HepG2 (cell line): ENCODE results near the gene ZC3H15. TPM values are rescaled to one million over a fixed set of nuclear protein-coding genes. Genes with fewer than 3 reads are reported as not detected.

Source experiments
- ATAC-seq: fragments of 200-7000 bp; cut with Tn5 transposase; 3 replicates; pipeline ENCODE4 v1.9.1; 2020; ENCODE audit warnings: mild to moderate bottlenecking, moderate library complexity
- BruUV-seq: library from RNA; stranded (reverse); fragments of 400-500 nt; replicated peaks from 2 replicates; lab custom pipeline; 2021; lab: Mats Ljungman, UMichigan
- CTCF ChIA-PET: fragments of 300-600 bp; formaldehyde crosslinking; extraction: SDS; loops from one replicate; lab custom pipeline; 2021; ENCODE audit warnings: low total read pairs, inconsistent platforms, low intra/inter-chr PET ratio; lab: Yijun Ruan, JAX
- POLR2A ChIA-PET: fragments of 350-600 bp; sonication (Branson Sonifier 250); formaldehyde crosslinking; loops from one replicate; lab custom pipeline; 2020; ENCODE audit warnings: antibody characterized with exemption, inconsistent platforms; lab: Yijun Ruan, JAX
- DNase-seq: peaks from one replicate; pipeline ENCODE4 v3.0.0-alpha.2; 2015; ENCODE audit warnings: low spot score
- FAIRE-seq: peaks from 3 replicates; lab custom pipeline; 2011; peaks lifted over from hg19 to GRCh38; lab: Jason Lieb, UNC
- H2AFZ ChIP-seq: one replicate; pipeline ENCODE4 v1.6.1; 2011; ENCODE audit warnings: low read length, inconsistent platforms
- H3K27ac ChIP-seq: fragments of 300-600 bp; 3 replicates; pipeline ENCODE4 v1.8.0; 2011; ENCODE audit warnings: mixed run types, mild to moderate bottlenecking, mixed read lengths, low read length, inconsistent platforms; ENCODE audit not compliant: insufficient read depth; ENCODE audit errors: extremely low read length
- H3K27me3 ChIP-seq, 2 experiments: fragments of 200-600 bp in 1 of 2; 2 replicates in 1 of 2; 3 replicates in 1 of 2; pipeline versions ENCODE4 v1.6.0 to v1.8.0; 2011; ENCODE audit warnings: low read length in 2 of 2, mild to moderate bottlenecking in 2 of 2, moderate library complexity in 2 of 2, inconsistent platforms in 1 of 2; ENCODE audit not compliant: insufficient read depth in 2 of 2, control insufficient read depth in 1 of 2
- H3K36me3 ChIP-seq, 2 experiments: fragments of 200-600 bp in 1 of 2; replicated peaks in 1 of 2; 2 replicates in 1 of 2; 3 replicates in 1 of 2; pipeline versions ENCODE4 v1.5.1 to v1.8.0; 2011; ENCODE audit warnings: low read length in 2 of 2, inconsistent platforms in 1 of 2; ENCODE audit not compliant: insufficient read depth in 2 of 2, control insufficient read depth in 1 of 2
- H3K4me1 ChIP-seq: 2 replicates; pipeline ENCODE4 v1.5.1; 2012; ENCODE audit warnings: low read length, inconsistent platforms; ENCODE audit not compliant: insufficient read depth
- H3K4me2 ChIP-seq: 2 replicates; pipeline ENCODE4 v1.6.0; 2011; ENCODE audit warnings: low read depth, low read length, inconsistent platforms
- H3K4me3 ChIP-seq, 3 experiments: fragments of 200-600 bp in 1 of 3; sonication (generic), shearing (Covaris generic) in 1 of 3; replicated peaks in 1 of 3; 2 replicates each; pipeline ENCODE4 v1.5.1; 2011 to 2016; ENCODE audit warnings: low read length in 3 of 3, inconsistent platforms in 2 of 3, low read depth in 2 of 3, mild to moderate bottlenecking in 2 of 3, control low read depth in 1 of 3, mixed read lengths in 1 of 3; ENCODE audit not compliant: insufficient read depth in 1 of 3
- H3K79me2 ChIP-seq: one replicate; pipeline ENCODE4 v1.6.1; 2011; ENCODE audit warnings: low read length, inconsistent platforms; ENCODE audit not compliant: insufficient read depth
- H3K9ac ChIP-seq: 2 replicates; pipeline ENCODE4 v1.6.0; 2011; ENCODE audit warnings: mild to moderate bottlenecking, low read depth, low read length, inconsistent platforms; ENCODE audit not compliant: insufficient read depth
- H3K9me3 ChIP-seq: 2 replicates; pipeline ENCODE4 v1.5.1; 2012; ENCODE audit warnings: mild to moderate bottlenecking, low read length
- H4K20me1 ChIP-seq: 2 replicates; pipeline ENCODE4 v1.6.0; 2011; ENCODE audit warnings: inconsistent platforms, mild to moderate bottlenecking, low read length, moderate library complexity; ENCODE audit not compliant: insufficient read depth
- ELF3 ChIP-seq: IDR thresholded peaks from 2 replicates; pipeline ENCODE4 v1.6.1; 2016; ENCODE audit warnings: missing genetic modification reagents, missing compliant biosample characterization
- ELF4 ChIP-seq: sonication (generic); formaldehyde crosslinking; IDR thresholded peaks from 2 replicates; pipeline ENCODE4 v1.5.0; 2020; ENCODE audit warnings: missing genetic modification reagents, mild to moderate bottlenecking, moderate library complexity, borderline replicate concordance
- EP300 ChIP-seq, 3 experiments: sonication (generic) in 1 of 3; formaldehyde crosslinking in 1 of 3; IDR thresholded peaks; 2 replicates each; pipeline versions ENCODE4 v1.5.1 to v1.6.1; 2011 to 2020; ENCODE audit warnings: low read depth in 2 of 3, low read length in 2 of 3, borderline replicate concordance in 1 of 3, improper control_type of control experiment in 1 of 3, mild to moderate bottlenecking in 1 of 3, missing genetic modification reagents in 1 of 3, moderate library complexity in 1 of 3
- ETV5 ChIP-seq: IDR thresholded peaks from 2 replicates; pipeline ENCODE4 v1.6.1; 2018; ENCODE audit warnings: missing biosample characterization, missing genetic modification reagents, inconsistent platforms, borderline replicate concordance
- FOXP4 ChIP-seq: sonication (generic); formaldehyde crosslinking; IDR thresholded peaks from 2 replicates; pipeline ENCODE4 v1.4.0; 2020; ENCODE audit warnings: missing genetic modification reagents
- IKZF5 ChIP-seq: IDR thresholded peaks from 2 replicates; pipeline ENCODE4 v1.6.1; 2018; ENCODE audit warnings: missing genetic modification reagents, mild to moderate bottlenecking, missing compliant biosample characterization
- PRDM10 ChIP-seq: sonication (generic); formaldehyde crosslinking; IDR thresholded peaks from 2 replicates; pipeline ENCODE4 v1.4.0; 2020; ENCODE audit warnings: low read depth, missing genetic modification reagents
- SIX1 ChIP-seq: sonication (generic); formaldehyde crosslinking; IDR thresholded peaks from 2 replicates; pipeline ENCODE4 v1.4.0; 2020; ENCODE audit warnings: missing genetic modification reagents, borderline replicate concordance
- TRAFD1 ChIP-seq: sonication (generic); formaldehyde crosslinking; IDR thresholded peaks from 2 replicates; pipeline ENCODE4 v1.5.1; 2020; ENCODE audit warnings: missing genetic modification reagents, mild to moderate bottlenecking, borderline replicate concordance
- ZMYM4 ChIP-seq: sonication (generic); formaldehyde crosslinking; IDR thresholded peaks from 2 replicates; pipeline ENCODE4 v1.8.1; 2023; ENCODE audit warnings: mild to moderate bottlenecking, missing genetic modification reagents
- ZNF512 ChIP-seq: sonication (generic); formaldehyde crosslinking; IDR thresholded peaks from 2 replicates; pipeline ENCODE4 v1.4.0; 2020; ENCODE audit warnings: mild to moderate bottlenecking, missing genetic modification reagents
- ZNF83 ChIP-seq: sonication (generic); formaldehyde crosslinking; IDR thresholded peaks from 2 replicates; pipeline ENCODE4 v1.4.0; 2020; ENCODE audit warnings: missing genetic modification reagents, mild to moderate bottlenecking, borderline replicate concordance
- WGBS: methylation state at CpG from one replicate; pipeline ENCODE4 v1.1.6; 2017; ENCODE audit warnings: low lambda C conversion rate; 5-methylcytosine and 5-hydroxymethylcytosine counted together
- in situ Hi-C: cut with HindIII; loops from 2 replicates; pipeline ENCODE4 v1.10.0; 2017; ENCODE audit warnings: low pct_unique_long_range_greater_than_20kb; ENCODE audit not compliant: extremely low pct_ligation_motif_present
- intact Hi-C: fragments of 100-400 bp; cut with micrococcal nuclease; formaldehyde crosslinking; loops from one replicate; pipeline ENCODE4 v1.10.0; 2022; ENCODE audit not compliant: unreplicated experiment
- polyA plus RNA-seq, 8 experiments: library from polyadenylated mRNA; depleted of rRNA in 3 of 8; stranded (reverse) in 7 of 8; unstranded in 1 of 8; fragments of >200 nt; fragmentation: Illumina TruSeq in 4 of 8; extraction: Trizol in 4 of 8; gene quantifications; 2 replicates each; pipeline versions ENCODE4 v1.2.1 to v1.2.3, GENCODE V29; 2011 to 2016; ENCODE audit warnings: low read depth in 4 of 8, missing spikeins in 1 of 8, mixed read lengths in 1 of 8; ENCODE audit not compliant: insufficient read depth in 1 of 8
- total RNA-seq, 5 experiments: library from RNA; depleted of rRNA; stranded (reverse); fragments of >200 nt; fragmentation: Illumina TruSeq; extraction: Trizol; gene quantifications; 2 replicates each; pipeline ENCODE4 v1.2.3, GENCODE V29; 2016; ENCODE audit warnings: low read depth in 1 of 5

ZC3H15 gene
- total and polyA plus RNA-seq, 2 of the 13 experiments (the other 11 are each of a cell fraction or from before 2014, with no cell fraction given) = 84.6 to 168 TPM

GRCh38 chr2:186544255-186544675 is 58.2 kb downstream of the ZC3H15 start:
- in situ Hi-C loops = no loop called here
- no peaks in the 10 kb centered on the region for H3K36me3 ChIP-seq
- ATAC-seq (peak; percentile 91), DNase-seq (peak; percentile 93), FAIRE-seq (peak; percentile 50)
- no peak overlapping the region; a peak in 1 of 6 replicates for H3K4me3 ChIP-seq
- no TSS peak for BruUV-seq
- ChIA-PET CTCF (no interaction called here), POLR2A (interaction anchor here (1.2 to 2.2 kb wide), 4 partner anchors 10 to 58 kb away, joined by 3 to 12 read pairs (median 4); partner anchors contain the start of genes ITGAV and ZC3H15)
- intact Hi-C loops = loop anchor here (1.0 kb wide), 1 partner anchor 17 kb away; no protein-coding TSS in a partner anchor
- H4K20me1 ChIP-seq = no peaks in the 10 kb centered on the region
- no peaks in the 10 kb centered on the region for H3K9me3 ChIP-seq
- peaks cover 54% of the 10 kb centered on the region for H3K4me1 ChIP-seq
- H2AFZ ChIP-seq = peak overlapping the region; percentile 9
- H3K9ac ChIP-seq = peak overlapping the region; percentile 38
- peak overlapping the region; percentile 49 for H3K4me2 ChIP-seq
- no peaks in the 10 kb centered on the region for H3K79me2 ChIP-seq
- peak overlapping the region; percentile 53 for H3K27ac ChIP-seq
- WGBS = 28% methylated on average over 1 of the region's 1 CpG
- no peaks in the 10 kb centered on the region for H3K27me3 ChIP-seq
- TF ChIP-seq EP300 (IDR thresholded peaks at IDR 0.05; ENCODE audit: low read depth in 2 of 2, low read length in 2 of 2) = peak in 1 of 2 experiments; percentile 83; a peak in 3 of 4 replicates
- peak; percentile 47; the same call in 1 of the 2 replicates for TF ChIP-seq EP300 (CRISPR knock-in tag; IDR thresholded peaks at IDR 0.05; ENCODE audit: borderline replicate concordance)
- TF ChIP-seq ZNF512 (CRISPR knock-in tag) = no peak
- TF ChIP-seq TRAFD1 (CRISPR knock-in tag) = no peak
- TF ChIP-seq PRDM10 (CRISPR knock-in tag) = no peak
- TF ChIP-seq ZMYM4 = no peak
- no peak; the same call in 1 of the 2 replicates for TF ChIP-seq ELF3 (CRISPR knock-in tag)
- TF ChIP-seq SIX1 = peak; percentile 61; the same call in 1 of the 2 replicates
- peak; percentile 54; the same call in 1 of the 2 replicates for TF ChIP-seq FOXP4 (CRISPR knock-in tag)
- TF ChIP-seq ZNF83 (CRISPR knock-in tag) = no peak
- TF ChIP-seq ETV5 (CRISPR knock-in tag) = peak; percentile 78; the same call in 1 of the 2 replicates
- no peak for TF ChIP-seq ELF4 (CRISPR knock-in tag)
- TF ChIP-seq IKZF5 = no peak
